NCI-H82 (cell line): ENCODE results near the gene ADRB2.

Source experiments
- DNase-seq: peaks from one replicate; lab custom pipeline; 2025; lab: John Stamatoyannopoulos, UW

Gene ADRB2

DNA sequence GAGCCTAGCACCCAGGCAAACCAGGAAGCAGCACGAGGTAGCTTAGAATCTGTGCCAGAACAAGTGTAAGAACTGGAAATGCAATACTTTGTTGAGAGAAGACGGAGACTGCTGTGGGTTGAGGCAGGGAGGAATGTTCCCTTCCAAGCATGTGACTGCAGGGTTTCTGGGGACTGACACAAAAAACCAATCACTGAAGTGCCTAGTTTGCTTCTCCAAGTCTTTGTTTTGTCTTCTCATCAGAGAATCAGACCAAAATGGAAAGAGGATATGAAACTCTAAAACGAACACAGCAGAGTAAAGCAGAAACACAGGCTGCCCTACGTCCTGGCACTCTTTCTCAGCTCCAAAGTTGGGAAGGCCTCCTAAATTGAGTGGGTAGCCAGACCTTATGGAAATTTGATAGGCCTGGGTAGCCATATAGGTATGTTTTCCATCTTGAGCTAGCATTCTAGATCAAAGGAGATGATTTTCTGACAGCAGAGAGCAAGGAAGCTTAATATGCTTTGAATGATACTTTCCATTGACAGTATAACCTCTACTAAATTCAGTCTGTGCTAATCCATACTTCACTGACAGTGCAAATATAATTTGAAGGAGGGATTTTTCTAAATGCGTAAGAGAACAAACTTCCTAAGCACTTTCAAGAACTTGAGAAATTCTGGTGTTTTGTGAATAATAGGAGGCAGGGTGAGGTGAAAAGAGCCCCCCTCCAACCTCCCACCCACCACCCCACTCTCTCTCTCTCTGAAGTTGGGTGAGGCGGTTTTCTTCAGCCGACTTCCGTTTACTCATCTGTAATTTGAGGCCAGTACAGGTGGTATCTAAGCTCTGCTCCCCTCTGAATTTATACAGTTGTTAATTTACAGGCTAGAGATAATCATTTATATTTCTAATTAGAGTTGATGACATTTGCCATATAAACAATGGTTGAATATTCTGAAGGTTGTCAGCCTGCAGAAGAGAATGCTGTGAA is 5.5 kb downstream of the ADRB2 start:
- no peak for DNase-seq

GRCh38 chr5:148833122-148833521 is 6.7 kb downstream of the ADRB2 start:
- DNase-seq = no peak

- no peak for DNase-seq
These were observed 7.5 kb downstream of the ADRB2 start for GRCh38 chr5:148833925-148834324.

- no peak for DNase-seq
These were observed 8.3 kb downstream of the ADRB2 start for GRCh38 chr5:148834689-148835088.

- DNase-seq = no peak
These were observed 10.2 kb downstream of the ADRB2 start for GRCh38 chr5:148836272-148837250.

DNA sequence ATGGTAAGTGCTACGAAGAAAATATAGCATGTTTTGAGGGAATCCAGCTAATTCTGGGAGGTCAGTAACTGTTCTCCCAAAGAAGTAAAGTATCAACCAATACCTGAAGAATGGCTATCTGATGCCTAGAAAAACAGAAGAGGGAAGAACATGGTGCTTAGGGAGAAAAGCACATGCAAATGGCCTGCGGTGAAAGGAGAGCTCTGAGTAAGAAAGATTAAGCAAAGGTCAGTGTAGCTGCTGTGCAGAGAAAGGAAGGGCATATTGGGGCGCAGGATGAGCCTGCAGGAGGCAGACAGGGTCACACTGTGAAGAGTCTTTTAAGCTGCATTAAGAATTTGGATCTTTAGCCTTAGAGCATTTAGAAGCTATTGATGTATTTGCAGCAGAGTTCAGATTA is 11.0 kb downstream of the ADRB2 start:
- DNase-seq = no peak

DNA sequence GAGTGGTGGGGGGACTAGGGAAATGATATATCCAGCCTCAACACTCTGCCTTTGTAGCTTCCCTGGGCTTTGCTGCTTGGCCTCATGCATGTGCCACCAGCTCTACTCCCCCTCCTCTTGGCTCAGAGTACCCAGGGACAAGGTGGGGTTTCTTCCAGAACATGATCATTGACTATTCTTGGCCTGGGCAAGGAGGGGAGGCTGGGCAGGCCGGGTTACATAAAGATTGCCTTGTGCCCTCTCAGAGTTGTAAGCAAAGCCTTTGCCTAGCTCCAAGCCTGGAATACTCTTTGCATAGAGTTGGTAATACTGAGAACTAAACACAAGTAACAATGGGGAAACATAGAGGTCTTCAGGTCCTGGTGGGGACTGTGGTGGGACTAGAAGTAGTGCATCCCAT is 11.9 kb downstream of the ADRB2 start:
- DNase-seq = no peak

DNA sequence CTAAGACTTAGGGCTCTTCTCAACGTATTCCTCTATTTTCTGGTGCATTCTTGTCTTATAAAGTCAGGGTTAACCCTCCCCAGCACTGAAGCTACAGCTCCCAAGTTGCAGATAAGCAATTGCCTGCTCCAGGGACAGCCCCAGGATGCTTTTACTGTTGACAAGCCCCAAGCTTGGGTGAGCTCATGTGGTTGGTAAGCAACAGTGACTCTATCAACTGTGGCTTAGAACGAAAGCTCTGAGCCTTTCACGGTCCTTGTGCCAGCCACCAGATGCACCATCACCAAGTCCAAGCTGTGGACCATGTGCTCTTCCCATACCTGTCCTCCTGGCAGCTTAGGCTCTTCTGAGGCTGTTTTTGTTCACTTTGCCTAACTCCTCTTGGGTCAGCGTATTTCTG is 13.5 kb downstream of the ADRB2 start:
- no peak for DNase-seq

DNA sequence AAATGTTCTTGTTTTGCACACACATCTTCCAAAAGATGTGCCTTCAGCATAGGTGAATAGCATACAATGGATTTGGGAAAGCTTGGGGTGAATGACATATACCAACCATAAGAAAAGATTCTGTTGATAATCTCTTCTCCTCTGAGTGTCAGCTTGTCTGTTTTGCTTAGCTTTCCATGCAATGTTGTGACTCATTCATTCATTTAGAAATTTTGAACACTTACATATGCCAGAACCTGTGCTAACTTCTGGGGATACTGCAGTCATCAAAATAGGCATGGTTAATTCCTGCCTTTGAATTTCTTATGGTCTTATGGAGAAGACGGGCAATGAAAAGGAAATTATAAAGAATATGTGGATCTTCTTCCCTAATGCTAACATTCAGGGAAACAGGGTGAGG is 14.1 kb downstream of the ADRB2 start:
- DNase-seq = no peak

DNA sequence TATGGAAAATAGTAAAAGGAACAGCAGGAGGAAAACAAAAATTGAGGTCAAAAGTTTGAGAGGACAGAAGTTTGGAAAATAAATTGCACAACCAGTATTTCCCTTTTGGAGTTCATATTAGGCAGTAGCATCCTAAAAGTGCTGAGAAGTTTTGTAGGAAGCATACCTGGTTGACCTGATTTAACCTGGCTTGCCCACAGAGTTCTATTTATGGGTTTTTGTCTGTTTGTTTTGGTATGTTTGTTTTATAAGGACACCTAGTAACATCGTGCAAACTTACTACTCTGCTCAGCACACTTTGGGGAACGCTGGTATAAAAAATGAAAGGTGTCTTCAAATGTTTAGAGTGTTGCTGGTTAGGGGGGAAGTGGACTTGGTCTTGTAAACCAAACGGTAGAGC is 15.1 kb downstream of the ADRB2 start:
- DNase-seq = no peak

DNA sequence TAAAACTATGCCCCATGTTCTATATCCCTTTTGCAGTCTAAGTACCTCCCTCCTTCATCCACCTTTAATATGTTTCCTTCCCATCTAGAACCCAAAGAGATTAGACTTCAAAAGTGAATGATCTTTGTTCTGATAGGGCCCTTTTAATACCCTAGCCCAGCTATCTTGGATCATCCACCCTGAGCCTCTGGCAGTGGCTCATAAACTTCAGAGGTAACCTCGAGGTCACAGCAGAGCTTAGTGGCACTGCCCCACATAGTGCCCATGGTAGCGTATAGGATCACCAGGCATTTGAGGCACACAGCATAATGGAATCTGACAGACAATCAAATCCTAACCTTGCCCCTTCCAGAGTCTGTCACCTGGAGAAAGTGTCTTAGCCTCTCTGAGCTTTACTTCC is 15.8 kb downstream of the ADRB2 start:
- no peak for DNase-seq

- DNase-seq = no peak
These were observed 17.3 kb downstream of the ADRB2 start for GRCh38 chr5:148843510-148844318.

GRCh38 chr5:148844433-148845280 is 18.2 kb downstream of the ADRB2 start:
- DNase-seq = no peak

- no peak for DNase-seq
These were observed 20.5 kb downstream of the ADRB2 start for GRCh38 chr5:148846930-148847329.

GRCh38 chr5:148847456-148847855 is 21.0 kb downstream of the ADRB2 start:
- DNase-seq = no peak

GRCh38 chr5:148848393-148849031 is 22.1 kb downstream of the ADRB2 start:
- DNase-seq = no peak

- DNase-seq = no peak
These were observed 23.1 kb downstream of the ADRB2 start for GRCh38 chr5:148849461-148849860.

DNA sequence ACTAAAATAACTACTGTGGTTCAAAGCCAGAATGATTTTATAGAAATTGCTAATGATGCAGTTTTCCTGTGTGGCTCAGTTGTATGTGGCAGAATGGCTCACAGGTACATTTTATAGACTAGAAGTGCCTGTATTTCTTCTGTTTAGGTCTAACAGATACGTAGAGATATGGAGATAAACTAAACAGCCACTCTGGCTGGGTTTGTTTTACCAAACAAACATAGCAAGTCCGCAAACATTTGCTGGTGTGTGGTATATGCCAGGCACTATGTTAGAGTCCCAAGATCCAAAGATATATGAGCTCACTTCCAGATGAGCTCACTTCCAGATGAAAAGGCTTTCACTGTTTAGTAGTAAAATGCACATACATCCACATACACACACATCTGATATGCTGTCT is 24.4 kb downstream of the ADRB2 start:
- DNase-seq = no peak

DNA sequence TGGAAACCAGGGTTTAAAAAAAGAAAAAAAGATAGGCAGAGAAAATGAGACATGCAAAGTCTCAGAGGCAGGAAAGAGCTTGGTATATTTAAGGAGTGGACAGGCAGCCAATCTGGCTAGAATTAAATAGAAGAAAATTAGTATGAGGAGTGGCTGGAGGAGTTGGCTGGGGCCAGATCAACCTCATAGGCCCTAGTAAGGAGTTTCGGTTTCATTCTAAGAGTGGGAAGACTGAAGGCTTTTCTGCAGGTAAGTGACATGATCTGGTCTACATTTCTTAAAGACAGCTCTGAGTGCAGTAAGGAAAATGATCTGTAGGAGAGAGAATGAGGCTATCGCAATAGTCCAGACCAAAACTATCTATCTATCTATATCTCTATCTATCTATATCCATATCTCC is 27.5 kb downstream of the ADRB2 start:
- no peak for DNase-seq

DNA sequence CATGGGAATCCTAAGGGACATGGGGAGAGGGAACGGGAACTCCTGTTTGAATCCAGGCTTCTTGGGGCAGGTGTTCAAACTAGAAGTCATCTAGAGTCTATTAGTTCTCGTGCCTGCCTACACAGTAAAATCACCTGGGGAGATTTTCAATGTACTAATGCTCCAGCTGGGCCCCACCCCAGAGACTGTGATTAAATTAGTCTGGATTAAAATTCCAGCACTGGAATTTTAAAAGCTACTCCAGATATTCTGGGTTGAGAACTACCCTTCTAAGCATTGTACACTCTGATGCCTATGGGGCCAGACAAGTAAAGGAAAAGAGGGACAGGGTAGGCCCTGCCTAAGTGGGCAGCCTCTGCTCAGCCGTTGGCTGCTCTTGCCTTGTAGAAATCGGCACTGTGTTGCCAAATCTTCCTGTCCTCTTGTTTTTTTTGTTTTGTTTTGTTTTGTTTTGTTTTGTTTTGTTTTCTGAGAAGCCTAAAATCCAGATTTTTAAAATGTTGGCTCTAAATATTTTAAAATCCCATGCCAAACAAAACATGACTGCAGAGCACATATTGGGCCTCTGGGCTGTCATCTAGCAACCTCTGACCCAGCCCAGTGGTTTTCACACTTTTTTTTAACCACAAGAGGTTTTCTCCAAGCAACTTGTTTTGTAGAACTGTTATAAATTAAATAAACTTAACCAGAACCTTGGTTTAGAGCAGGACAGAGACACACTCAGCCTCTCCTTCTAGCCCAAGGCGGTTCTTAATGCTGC is 29.0 kb downstream of the ADRB2 start:
- no peak for DNase-seq
